ENCODE measurements around the gene DCAF7. TPM values are rescaled to one million over a fixed set of nuclear protein-coding genes. Genes with fewer than 3 reads are reported as not detected.

The DCAF7 gene
- total and polyA plus RNA-seq, 2 experiments from 2014 or later, result 55.1 to 56.7 TPM

DNA sequence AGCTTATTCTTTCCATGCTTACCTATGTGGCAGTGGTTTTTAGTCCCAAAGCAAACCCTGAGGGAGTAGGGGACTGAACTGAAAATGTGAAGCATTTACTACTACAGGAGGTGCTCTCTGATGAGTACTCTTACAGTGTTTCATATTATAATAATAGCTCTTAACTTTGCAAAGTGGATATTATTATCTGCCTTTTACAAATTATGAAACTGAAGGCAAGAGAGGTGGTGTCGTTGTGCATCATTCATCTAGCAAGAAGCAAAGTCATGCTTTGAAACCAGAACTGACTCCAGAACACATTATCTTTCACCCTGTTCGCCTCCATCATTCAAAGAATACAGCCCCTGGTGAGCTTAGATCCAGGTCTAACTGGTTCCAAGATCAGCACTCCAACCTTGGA is 35.3 kb upstream of the DCAF7 start:
- no peak overlapping the region for H3K4me3 ChIP-seq
- no peaks in the 10 kb centered on the region for H3K9me3 ChIP-seq (ENCODE audit: low read depth)
- no peak for DNase-seq (ENCODE audit: low read depth in 1 of 2, low spot score in 1 of 2)
- TF ChIP-seq, protein P1, sequence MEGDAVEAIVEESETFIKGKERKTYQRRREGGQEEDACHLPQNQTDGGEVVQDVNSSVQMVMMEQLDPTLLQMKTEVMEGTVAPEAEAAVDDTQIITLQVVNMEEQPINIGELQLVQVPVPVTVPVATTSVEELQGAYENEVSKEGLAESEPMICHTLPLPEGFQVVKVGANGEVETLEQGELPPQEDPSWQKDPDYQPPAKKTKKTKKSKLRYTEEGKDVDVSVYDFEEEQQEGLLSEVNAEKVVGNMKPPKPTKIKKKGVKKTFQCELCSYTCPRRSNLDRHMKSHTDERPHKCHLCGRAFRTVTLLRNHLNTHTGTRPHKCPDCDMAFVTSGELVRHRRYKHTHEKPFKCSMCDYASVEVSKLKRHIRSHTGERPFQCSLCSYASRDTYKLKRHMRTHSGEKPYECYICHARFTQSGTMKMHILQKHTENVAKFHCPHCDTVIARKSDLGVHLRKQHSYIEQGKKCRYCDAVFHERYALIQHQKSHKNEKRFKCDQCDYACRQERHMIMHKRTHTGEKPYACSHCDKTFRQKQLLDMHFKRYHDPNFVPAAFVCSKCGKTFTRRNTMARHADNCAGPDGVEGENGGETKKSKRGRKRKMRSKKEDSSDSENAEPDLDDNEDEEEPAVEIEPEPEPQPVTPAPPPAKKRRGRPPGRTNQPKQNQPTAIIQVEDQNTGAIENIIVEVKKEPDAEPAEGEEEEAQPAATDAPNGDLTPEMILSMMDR (IDR thresholded peaks at IDR 0.05; ENCODE audit: low read depth, low read length), result no peak
- no peaks in the 10 kb centered on the region for H3K36me3 ChIP-seq
- no peaks in the 10 kb centered on the region for H3K4me1 ChIP-seq (ENCODE audit: low read depth)
- no peak overlapping the region for H3K27ac ChIP-seq
- H3K27me3 ChIP-seq, result no peaks in the 10 kb centered on the region

DNA sequence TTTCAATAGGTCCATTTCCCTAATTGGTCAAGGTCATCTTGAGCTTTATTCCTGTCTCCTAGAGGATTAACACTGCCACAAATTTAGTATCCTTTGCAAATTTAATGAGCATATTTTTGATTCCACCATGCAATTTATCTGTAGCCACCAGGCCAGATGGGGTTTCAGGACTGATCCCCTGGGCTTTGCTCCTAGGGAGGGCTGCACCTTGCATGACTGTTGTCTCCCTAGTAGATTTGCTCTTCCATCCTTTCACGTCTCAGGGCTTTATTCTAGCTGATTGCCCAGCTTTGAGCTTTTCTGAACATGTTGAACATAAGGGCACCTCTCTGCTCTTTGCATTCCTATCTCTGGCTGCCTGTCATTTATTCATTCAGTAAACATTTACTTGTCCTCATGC is 34.9 kb upstream of the DCAF7 start:
- TF ChIP-seq, protein P1 (IDR thresholded peaks at IDR 0.05; ENCODE audit: low read depth, low read length), result no peak
- no peaks in the 10 kb centered on the region for H3K27me3 ChIP-seq
- no peak for DNase-seq (ENCODE audit: low read depth in 1 of 2, low spot score in 1 of 2)
- H3K9me3 ChIP-seq (ENCODE audit: low read depth), result no peaks in the 10 kb centered on the region
- H3K4me1 ChIP-seq (ENCODE audit: low read depth), result no peaks in the 10 kb centered on the region
- no peak overlapping the region for H3K4me3 ChIP-seq
- no peaks in the 10 kb centered on the region for H3K36me3 ChIP-seq
- H3K27ac ChIP-seq, result no peak overlapping the region

DNA sequence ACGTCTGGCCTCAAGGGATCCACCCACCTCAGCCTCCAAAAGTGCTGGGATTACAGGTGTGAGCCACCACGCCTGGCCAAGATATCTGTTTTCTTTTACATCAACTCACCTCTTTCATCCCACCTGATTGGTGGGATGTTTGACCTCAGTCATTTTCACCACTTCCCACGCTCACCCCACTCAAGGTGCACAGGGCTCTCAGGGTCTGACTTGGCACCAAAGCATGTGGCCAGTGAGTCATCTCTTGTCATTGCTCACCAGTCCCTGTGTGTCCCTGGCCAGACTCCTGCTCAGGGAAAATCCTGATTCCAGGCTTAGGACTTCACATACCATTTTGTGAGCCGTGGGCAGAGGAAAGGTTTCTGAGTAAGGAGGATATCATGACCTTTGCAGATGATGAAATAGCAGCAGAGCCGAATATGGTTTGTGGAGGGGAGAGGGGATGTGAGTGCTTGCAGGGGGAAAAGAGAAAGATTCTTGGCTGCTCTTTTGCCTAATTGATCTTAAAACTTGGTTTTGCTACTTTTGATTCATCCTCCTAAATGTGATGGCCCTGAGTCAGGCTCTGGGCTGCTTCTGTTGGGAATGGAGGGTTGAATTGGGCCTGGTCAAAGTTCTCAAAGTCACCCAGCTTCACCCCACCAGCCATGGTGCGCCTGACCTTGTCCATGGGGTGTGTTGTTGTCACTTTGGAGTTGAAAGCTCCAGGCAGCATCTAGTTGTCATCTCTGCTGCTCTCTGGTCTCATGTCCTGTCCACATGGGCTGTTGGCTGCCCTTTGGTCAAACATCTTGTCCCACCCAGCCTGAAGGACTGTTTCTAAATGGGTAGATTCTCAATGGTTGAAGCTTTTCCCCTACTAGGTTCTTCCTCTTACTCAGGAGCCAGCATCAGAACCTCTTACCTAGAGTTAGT is 33.1 kb upstream of the DCAF7 start:
- H3K27me3 ChIP-seq, result peaks cover 3% of the 10 kb centered on the region
- no peaks in the 10 kb centered on the region for H3K9me3 ChIP-seq (ENCODE audit: low read depth)
- no peaks in the 10 kb centered on the region for H3K36me3 ChIP-seq
- no peak overlapping the region for H3K27ac ChIP-seq
- peak in 1 of 2 donors; percentile 29 for DNase-seq (ENCODE audit: low read depth in 1 of 2, low spot score in 1 of 2)
- TF ChIP-seq, protein P1 (IDR thresholded peaks at IDR 0.05; ENCODE audit: low read depth, low read length), result no peak
- H3K4me1 ChIP-seq (ENCODE audit: low read depth), result no peaks in the 10 kb centered on the region
- no peak overlapping the region for H3K4me3 ChIP-seq

DNA sequence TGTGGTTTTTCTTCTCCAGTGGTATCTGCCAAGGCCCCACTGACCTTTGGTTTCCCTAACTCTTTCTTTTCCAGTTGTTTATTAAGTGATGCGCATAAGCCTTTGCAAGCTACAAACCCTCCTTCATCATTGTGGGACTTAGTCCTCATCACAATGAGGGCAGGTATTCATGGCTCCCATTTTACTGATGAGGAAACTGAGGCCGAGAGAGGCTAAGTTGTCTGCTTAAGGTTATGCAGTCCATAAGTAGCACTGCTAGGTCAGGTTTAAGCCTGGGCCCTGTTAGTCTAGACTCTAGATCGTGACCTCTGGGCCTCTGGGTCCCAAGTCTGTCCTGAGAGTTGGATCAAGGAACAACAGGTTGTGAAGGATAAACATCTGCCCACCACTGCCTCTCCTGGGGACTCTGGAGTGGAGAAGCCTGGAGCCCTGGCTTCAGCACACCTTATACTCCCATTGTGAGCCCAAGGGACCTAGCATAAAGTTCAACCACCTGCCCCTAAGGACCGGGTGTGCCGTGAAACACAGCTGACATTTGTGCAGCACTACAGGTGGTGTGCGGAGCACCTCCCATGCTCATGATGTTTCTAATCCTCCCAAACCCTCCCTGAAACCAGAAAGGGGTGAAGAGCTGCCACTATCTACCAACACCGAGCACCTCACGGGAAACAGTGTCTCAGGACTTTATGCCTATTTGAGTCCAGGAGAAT is 32.3 kb upstream of the DCAF7 start:
- Histone ChIP-seq H3K9me3 (ENCODE audit: low read depth) (no peaks in the 10 kb centered on the region), H3K27me3 (peaks cover 3% of the 10 kb centered on the region), H3K27ac (no peak overlapping the region), H3K4me1 (ENCODE audit: low read depth) (no peaks in the 10 kb centered on the region), H3K36me3 (no peaks in the 10 kb centered on the region), H3K4me3 (no peak overlapping the region)
- TF ChIP-seq, protein P1 (IDR thresholded peaks at IDR 0.05; ENCODE audit: low read depth, low read length), result no peak
- no peak for DNase-seq (ENCODE audit: low read depth in 1 of 2, low spot score in 1 of 2)

DNA sequence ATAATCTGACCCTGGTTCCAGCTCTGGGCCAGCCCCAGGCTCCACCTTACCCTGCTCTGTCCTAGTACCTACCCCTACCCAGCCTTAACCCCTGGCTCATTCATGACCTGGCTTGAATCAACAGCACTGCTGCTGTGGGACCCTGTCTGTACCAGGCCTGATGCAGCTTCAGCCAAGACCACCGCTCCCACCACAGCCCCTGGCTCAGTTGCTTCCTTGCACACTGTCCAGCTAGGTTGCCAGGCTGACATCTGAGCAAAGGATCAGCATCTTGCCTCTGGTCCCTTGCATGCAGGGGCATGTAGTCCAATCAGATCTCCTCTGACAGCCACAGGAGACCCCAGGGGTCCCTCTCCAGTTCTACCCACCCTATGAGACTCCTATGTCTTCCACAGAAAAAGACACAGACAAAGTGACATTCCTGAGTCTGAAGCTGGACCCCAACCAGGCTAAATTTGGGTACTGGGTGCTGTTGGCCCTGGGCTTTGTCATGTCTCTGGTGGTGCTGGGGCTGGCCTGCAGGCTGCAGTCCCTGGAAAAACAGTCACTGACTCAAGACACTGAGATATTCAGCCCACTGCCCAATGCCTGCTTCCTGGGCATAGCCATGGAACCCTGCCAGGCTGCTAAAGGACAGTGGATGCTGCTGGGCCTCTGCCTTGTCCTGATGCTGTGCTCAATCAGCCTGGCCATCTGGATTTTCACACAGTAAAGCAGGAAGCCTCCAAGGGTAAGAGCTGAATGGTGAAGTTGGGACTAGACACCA is 31.0 kb upstream of the DCAF7 start:
- TF ChIP-seq, protein P1 (IDR thresholded peaks at IDR 0.05; ENCODE audit: low read depth, low read length), result no peak
- H3K9me3 ChIP-seq (ENCODE audit: low read depth), result no peaks in the 10 kb centered on the region
- no peaks in the 10 kb centered on the region for H3K36me3 ChIP-seq
- H3K4me3 ChIP-seq, result no peak overlapping the region
- H3K27me3 ChIP-seq, result peaks cover 8% of the 10 kb centered on the region
- no peak for DNase-seq (ENCODE audit: low read depth in 1 of 2, low spot score in 1 of 2)
- H3K4me1 ChIP-seq (ENCODE audit: low read depth), result no peaks in the 10 kb centered on the region
- H3K27ac ChIP-seq, result no peak overlapping the region
